ENCODE measurements around the gene MX2. TPM values are rescaled to one million over a fixed set of nuclear protein-coding genes. Genes with fewer than 3 reads are reported as not detected.

The MX2 gene
- total and polyA plus RNA-seq, 10 of the 15 experiments (the other 5 are each of a cell fraction or from before 2014, with no cell fraction given): 10.5 to 167 (median 46.1) TPM

- TF ChIP-seq, protein P1, sequence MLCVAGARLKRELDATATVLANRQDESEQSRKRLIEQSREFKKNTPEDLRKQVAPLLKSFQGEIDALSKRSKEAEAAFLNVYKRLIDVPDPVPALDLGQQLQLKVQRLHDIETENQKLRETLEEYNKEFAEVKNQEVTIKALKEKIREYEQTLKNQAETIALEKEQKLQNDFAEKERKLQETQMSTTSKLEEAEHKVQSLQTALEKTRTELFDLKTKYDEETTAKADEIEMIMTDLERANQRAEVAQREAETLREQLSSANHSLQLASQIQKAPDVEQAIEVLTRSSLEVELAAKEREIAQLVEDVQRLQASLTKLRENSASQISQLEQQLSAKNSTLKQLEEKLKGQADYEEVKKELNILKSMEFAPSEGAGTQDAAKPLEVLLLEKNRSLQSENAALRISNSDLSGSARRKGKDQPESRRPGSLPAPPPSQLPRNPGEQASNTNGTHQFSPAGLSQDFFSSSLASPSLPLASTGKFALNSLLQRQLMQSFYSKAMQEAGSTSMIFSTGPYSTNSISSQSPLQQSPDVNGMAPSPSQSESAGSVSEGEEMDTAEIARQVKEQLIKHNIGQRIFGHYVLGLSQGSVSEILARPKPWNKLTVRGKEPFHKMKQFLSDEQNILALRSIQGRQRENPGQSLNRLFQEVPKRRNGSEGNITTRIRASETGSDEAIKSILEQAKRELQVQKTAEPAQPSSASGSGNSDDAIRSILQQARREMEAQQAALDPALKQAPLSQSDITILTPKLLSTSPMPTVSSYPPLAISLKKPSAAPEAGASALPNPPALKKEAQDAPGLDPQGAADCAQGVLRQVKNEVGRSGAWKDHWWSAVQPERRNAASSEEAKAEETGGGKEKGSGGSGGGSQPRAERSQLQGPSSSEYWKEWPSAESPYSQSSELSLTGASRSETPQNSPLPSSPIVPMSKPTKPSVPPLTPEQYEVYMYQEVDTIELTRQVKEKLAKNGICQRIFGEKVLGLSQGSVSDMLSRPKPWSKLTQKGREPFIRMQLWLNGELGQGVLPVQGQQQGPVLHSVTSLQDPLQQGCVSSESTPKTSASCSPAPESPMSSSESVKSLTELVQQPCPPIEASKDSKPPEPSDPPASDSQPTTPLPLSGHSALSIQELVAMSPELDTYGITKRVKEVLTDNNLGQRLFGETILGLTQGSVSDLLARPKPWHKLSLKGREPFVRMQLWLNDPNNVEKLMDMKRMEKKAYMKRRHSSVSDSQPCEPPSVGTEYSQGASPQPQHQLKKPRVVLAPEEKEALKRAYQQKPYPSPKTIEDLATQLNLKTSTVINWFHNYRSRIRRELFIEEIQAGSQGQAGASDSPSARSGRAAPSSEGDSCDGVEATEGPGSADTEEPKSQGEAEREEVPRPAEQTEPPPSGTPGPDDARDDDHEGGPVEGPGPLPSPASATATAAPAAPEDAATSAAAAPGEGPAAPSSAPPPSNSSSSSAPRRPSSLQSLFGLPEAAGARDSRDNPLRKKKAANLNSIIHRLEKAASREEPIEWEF (IDR thresholded peaks at IDR 0.05; ENCODE audit: insufficient replicate concordance, low read depth, low read length): no peak
- TF ChIP-seq ZBED1 (IDR thresholded peaks at IDR 0.05; ENCODE audit: borderline replicate concordance): 0 out of 2 replicates have a peak, but pooled peaks have one; percentile 26
- no peak for TF ChIP-seq CREB1 (IDR thresholded peaks at IDR 0.05; ENCODE audit: low read depth)
- no peak for TF ChIP-seq GATAD2B (conservative IDR thresholded peaks at IDR 0.05; ENCODE audit: low read depth)
- no peak for TF ChIP-seq KAT2A (conservative IDR thresholded peaks at IDR 0.05; ENCODE audit: control insufficient read depth, low read depth, low read length)
- TF ChIP-seq, protein P2, sequence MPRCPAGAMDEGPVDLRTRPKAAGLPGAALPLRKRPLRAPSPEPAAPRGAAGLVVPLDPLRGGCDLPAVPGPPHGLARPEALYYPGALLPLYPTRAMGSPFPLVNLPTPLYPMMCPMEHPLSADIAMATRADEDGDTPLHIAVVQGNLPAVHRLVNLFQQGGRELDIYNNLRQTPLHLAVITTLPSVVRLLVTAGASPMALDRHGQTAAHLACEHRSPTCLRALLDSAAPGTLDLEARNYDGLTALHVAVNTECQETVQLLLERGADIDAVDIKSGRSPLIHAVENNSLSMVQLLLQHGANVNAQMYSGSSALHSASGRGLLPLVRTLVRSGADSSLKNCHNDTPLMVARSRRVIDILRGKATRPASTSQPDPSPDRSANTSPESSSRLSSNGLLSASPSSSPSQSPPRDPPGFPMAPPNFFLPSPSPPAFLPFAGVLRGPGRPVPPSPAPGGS (IDR thresholded peaks at IDR 0.05; ENCODE audit: borderline replicate concordance, insufficient read depth, low read depth, low read length, poor library complexity, severe bottlenecking): no peak
- no peak for TF ChIP-seq TCF12 (IDR thresholded peaks at IDR 0.05; ENCODE audit: low read depth, low read length)
- TF ChIP-seq RELA (IDR thresholded peaks at IDR 0.05; ENCODE audit: borderline replicate concordance, partially characterized antibody): no peak
- TF ChIP-seq SUPT20H (IDR thresholded peaks at IDR 0.05; ENCODE audit: borderline replicate concordance, control insufficient read depth, low read depth, low read length): no peak
- no peak for TF ChIP-seq SP1 (IDR thresholded peaks at IDR 0.05; ENCODE audit: low read depth, low read length)
- no peak for TF ChIP-seq FOXM1 (IDR thresholded peaks at IDR 0.05; ENCODE audit: low read depth, low read length)
- no peak for TF ChIP-seq NFXL1 (IDR thresholded peaks at IDR 0.05; ENCODE audit: borderline replicate concordance)
- peak; percentile 78 for TF ChIP-seq ATF7 (IDR thresholded peaks at IDR 0.05; ENCODE audit: low read depth)
- TF ChIP-seq SKIL (IDR thresholded peaks at IDR 0.05; ENCODE audit: low read depth, poor library complexity, severe bottlenecking): peak; percentile 13
- TF ChIP-seq, protein P3, sequence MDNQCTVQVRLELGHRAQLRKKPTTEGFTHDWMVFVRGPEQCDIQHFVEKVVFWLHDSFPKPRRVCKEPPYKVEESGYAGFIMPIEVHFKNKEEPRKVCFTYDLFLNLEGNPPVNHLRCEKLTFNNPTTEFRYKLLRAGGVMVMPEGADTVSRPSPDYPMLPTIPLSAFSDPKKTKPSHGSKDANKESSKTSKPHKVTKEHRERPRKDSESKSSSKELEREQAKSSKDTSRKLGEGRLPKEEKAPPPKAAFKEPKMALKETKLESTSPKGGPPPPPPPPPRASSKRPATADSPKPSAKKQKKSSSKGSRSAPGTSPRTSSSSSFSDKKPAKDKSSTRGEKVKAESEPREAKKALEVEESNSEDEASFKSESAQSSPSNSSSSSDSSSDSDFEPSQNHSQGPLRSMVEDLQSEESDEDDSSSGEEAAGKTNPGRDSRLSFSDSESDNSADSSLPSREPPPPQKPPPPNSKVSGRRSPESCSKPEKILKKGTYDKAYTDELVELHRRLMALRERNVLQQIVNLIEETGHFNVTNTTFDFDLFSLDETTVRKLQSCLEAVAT (IDR thresholded peaks at IDR 0.05): peak; percentile 53; the same call in 1 of the 2 replicates
- peak; percentile 56 for TF ChIP-seq TAF1 (IDR thresholded peaks at IDR 0.05; ENCODE audit: borderline replicate concordance, low read depth, low read length)
- 0 out of 2 replicates have a peak, but pooled peaks have one; percentile 19 for TF ChIP-seq NBN (IDR thresholded peaks at IDR 0.05)
- no peak for TF ChIP-seq USF1 (IDR thresholded peaks at IDR 0.05; ENCODE audit: borderline replicate concordance, extremely low read length, insufficient read depth, low read depth, low read length)
Measured at GRCh38 chr21:41366522-41367151, 4.8 kb downstream of the MX2 start (continued).

All from GM12878 (cell line).